Measurements from ENCODE around the gene THAP5. TPM values are rescaled to one million over a fixed set of nuclear protein-coding genes. Genes with fewer than 3 reads are reported as not detected.

THAP5 gene
- total and polyA plus RNA-seq, 7 experiments from 2014 or later = 21.0 to 54.7 (median 28.7) TPM

DNA sequence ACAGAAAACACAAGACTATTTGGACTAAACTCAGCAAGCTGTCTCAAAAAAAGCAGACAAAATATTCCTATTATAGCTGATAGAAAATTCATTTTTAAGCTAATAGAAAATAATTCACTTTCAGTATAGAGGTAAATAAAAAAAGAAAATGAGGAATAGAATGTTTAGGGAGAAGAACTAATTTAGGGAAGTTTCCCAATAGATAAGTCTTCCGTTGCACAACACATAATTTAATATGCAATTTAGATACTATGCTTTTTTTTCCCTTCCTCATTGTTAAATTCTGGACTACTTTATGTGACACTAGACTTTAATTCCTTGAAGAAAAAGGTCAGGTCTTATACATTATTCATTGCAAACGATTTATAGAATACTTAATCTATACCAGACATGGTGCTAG, 53.9 kb downstream of the THAP5 start:
- no peak overlapping the region for H3K27ac Mint-ChIP-seq
- no peaks in the 10 kb centered on the region for H3K27me3 Mint-ChIP-seq
- peaks cover 5 to 63% (median 42%) of the 10 kb centered on the region in 5 donors for H3K36me3 Mint-ChIP-seq
- ChIA-PET POLR2A (no interaction called here), CTCF (no interaction called here)
- H3K4me1 ChIP-seq (ENCODE audit: control insufficient read depth in 2 of 2, insufficient read depth in 2 of 2, low read length in 2 of 2) = no peaks in the 10 kb centered on the region
- ATAC-seq (no peak), DNase-seq (no peak)
- intact Hi-C loops (cut with micrococcal nuclease) = no loop called here
- no peak overlapping the region for H3K4me3 ChIP-seq (ENCODE audit: low read length)
- no peaks in the 10 kb centered on the region for H3K9me3 ChIP-seq (ENCODE audit: control insufficient read depth in 2 of 3, low read length in 3 of 3)
- H3K4me3 Mint-ChIP-seq = no peak overlapping the region
- peaks cover 4 to 46% (median 37%) of the 10 kb centered on the region in 7 donors for H3K4me1 Mint-ChIP-seq
- H3K36me3 ChIP-seq (ENCODE audit: control insufficient read depth in 2 of 3, insufficient read depth in 3 of 3, low read length in 3 of 3) = peaks cover 0 to 51% (median 9%) of the 10 kb centered on the region in 3 experiments
- H3K9me3 Mint-ChIP-seq = peaks cover 0 to 2% (median 0%) of the 10 kb centered on the region in 11 donors
- H3K27me3 ChIP-seq (ENCODE audit: control insufficient read depth in 2 of 2, insufficient read depth in 2 of 2, low read length in 2 of 2) = no peaks in the 10 kb centered on the region
- H3K27ac ChIP-seq (ENCODE audit: low read depth, low read length) = no peak overlapping the region

DNA sequence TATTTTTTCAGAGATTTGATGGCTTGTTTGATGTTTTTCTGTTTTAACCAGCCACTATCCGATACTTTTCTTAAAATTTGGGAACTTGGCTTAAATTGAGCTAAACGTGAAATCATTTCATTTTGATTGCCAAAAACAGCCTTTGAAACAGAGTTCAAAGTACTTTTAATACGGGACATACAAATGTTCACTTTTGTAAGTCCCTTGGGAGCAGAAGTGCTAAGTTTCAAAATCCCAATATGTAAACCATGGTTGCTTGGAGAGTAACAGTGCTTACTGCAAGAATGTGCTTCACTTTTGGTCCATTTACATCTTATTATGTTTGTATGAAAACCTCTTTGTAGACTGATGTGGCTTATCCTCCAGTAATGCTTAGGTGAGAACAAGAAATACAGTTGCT, 54.5 kb downstream of the THAP5 start:
- CTCF ChIA-PET = interaction anchor here (0.7 kb wide), 1 partner anchor 35 kb away, joined by 3 read pairs; no protein-coding TSS in a partner anchor

More for the DNA sequence above, 54.5 kb downstream of the THAP5 start:
- DNase-seq (no peak), ATAC-seq (no peak)
- no peak overlapping the region for H3K27ac ChIP-seq (ENCODE audit: low read depth, low read length)
- H3K36me3 ChIP-seq (ENCODE audit: control insufficient read depth in 2 of 3, insufficient read depth in 3 of 3, low read length in 3 of 3) = peaks cover 0 to 47% (median 9%) of the 10 kb centered on the region in 3 experiments
- Mint-ChIP-seq H3K4me1 (peaks cover 3 to 42% (median 33%) of the 10 kb centered on the region in 7 donors), H3K27ac (no peak overlapping the region), H3K36me3 (peaks cover 5 to 65% (median 47%) of the 10 kb centered on the region in 5 donors), H3K4me3 (no peak overlapping the region), H3K27me3 (no peaks in the 10 kb centered on the region), H3K9me3 (peaks cover 0 to 2% (median 0%) of the 10 kb centered on the region in 11 donors)
- no peaks in the 10 kb centered on the region for H3K4me1 ChIP-seq (ENCODE audit: control insufficient read depth in 2 of 2, insufficient read depth in 2 of 2, low read length in 2 of 2)
- no peaks in the 10 kb centered on the region for H3K9me3 ChIP-seq (ENCODE audit: control insufficient read depth in 2 of 3, low read length in 3 of 3)
- POLR2A ChIA-PET = interaction anchor here (1.1 kb wide), 1 partner anchor 16 kb away, joined by 6 read pairs; no protein-coding TSS in a partner anchor
- H3K4me3 ChIP-seq (ENCODE audit: low read length) = no peak overlapping the region
- intact Hi-C loops (cut with micrococcal nuclease) = no loop called here
- H3K27me3 ChIP-seq (ENCODE audit: control insufficient read depth in 2 of 2, insufficient read depth in 2 of 2, low read length in 2 of 2) = no peaks in the 10 kb centered on the region

Other genes starting within 250 kb of the THAP5 start
- gene NRCAM, start 113.3 kb downstream of the THAP5 start, total RNA-seq = 10 to 100 TPM in 1 of 5 experiments, 1 to 10 TPM in 3, not detected in 1; 5.2 to 13.6 (median 8.5) TPM
- 1 to 10 TPM; 2.1 to 2.8 TPM for gene NRCAM, start 113.3 kb downstream of the THAP5 start, polyA plus RNA-seq
- gene PNPLA8, start 43.6 kb downstream of the THAP5 start, total RNA-seq = 10 to 100 TPM; 18.5 to 89.9 (median 29.8) TPM
- 10 to 100 TPM; 25.9 to 32.7 TPM for gene PNPLA8, start 43.6 kb downstream of the THAP5 start, polyA plus RNA-seq
- 10 to 100 TPM; 22.7 to 50.0 (median 29.3) TPM for gene DNAJB9, start 168 bp upstream of the THAP5 start, total RNA-seq
- 10 to 100 TPM; 16.8 to 37.3 TPM for gene DNAJB9, start 168 bp upstream of the THAP5 start, polyA plus RNA-seq

Measured in naive thymus-derived CD4-positive, alpha-beta T cell (primary cell).